IPS-NIHi11 (cell line): Measurements from ENCODE around the gene BIRC6.

Source experiments
- DNase-seq: peaks from one replicate; pipeline ENCODE4 v3.0.0; 2012; ENCODE audit warnings: mixed read lengths, low spot score

The BIRC6 gene

DNA sequence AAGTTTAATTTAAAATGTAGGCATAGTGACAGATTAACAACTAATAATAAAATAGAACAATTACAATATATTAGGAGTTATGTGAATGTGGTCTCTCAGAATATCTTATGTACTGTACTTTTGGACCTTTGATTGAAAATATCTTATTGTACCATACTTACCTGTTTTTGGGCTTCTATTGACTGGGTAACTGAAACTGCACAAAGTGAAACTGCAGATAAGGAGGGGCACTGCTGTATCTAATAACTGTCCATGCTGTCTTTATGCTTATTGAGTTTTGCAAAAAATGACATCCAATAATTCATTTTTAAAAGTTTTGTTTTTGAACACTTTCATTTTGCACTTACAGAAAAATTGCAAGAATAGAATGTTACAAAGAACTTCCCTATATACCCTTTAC is 19.9 kb downstream of the BIRC6 start:
- no peak for DNase-seq

DNA sequence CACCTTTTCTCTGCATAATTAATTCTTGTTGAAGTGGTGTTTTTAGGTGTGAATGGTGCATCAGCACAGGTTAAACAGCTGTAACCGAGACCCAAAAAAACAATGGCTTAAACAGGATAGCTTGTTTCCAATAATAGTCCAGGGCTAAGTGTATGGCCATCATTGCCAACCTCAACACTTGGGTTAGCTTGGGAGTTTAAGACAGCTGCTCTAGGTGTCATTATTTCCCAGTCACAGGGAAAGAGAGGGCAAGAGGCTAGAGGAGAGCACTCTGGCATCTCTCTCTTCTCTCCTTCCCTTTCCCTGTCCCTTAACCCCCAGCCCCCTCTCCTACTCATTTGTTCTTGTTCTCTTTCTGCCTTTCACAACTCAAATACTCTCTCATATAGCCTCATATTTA is 21.1 kb downstream of the BIRC6 start:
- DNase-seq: no peak

DNA sequence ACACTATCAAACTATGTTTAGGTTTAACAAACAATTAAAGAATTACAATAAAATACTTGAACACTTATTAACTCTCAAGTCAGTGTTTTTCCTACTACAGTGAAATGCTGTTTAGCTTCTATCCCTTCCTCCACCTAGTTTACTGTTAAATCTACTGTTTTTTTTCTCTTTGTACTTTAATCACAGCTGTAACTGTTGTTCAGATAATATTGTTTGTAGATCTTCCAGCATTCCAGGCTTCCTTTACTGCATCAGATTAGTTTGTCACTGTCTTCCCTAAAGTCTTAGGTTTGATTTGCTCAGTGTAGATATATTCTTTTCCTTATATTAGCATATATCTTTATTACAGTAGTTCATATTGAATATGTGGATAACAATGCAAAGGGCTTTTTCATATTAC is 22.5 kb downstream of the BIRC6 start:
- DNase-seq: no peak

DNA sequence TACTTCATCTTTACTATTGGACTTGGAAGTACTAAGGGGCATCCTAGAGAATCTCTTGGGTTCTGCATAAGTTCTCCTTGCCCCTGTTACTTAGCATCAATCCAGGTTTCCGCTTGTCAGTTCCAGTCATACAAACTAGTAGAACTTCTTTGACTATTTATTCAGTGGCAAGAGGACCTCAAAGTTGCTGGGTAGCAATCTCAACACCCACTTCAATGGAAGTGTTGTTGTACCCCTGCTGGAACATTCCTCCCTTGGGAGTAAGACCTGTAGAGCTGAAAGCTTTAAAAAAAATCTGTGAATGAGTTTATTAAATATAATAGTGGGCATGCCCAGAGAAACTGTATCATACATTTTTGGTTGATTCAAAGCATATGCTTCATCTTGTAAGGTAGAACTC is 27.0 kb downstream of the BIRC6 start:
- no peak for DNase-seq

DNA sequence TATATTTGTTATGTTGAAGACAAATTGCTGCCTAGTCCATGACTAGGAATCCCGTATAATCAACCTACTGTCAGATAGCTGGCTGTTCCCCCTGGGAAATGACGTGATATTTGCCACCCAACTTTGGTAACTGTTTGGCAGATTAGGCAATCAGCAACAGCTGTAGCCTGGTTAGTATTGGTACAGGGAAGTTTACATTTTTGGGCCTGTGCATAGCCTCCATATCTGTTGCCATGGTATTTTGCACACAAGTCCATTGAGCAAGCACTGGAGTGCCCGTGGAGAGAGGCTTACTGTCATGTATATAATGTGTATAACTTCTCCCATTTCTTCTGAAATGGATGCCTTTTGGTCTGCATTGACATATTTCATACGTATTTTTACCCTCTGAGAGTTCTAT is 27.7 kb downstream of the BIRC6 start:
- no peak for DNase-seq

DNA sequence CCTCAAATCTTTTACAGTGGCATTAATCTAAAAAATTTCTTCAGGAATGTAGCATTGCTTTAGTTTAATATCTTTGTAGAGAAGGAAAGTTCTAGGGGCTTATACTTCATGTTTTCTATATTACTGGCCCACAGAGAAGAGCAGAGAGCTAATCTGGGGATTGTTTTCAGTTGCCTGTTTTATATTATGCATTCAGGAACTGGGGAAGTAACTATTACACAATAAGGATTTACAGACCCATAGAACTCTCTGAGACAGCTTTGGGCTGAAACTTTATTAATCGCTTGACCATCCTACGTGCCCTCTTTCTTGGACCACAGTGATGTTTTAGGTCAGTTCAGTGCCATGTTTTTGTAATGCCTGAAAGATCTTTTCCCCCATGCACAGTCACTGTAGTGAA is 29.9 kb downstream of the BIRC6 start:
- no peak for DNase-seq

DNA sequence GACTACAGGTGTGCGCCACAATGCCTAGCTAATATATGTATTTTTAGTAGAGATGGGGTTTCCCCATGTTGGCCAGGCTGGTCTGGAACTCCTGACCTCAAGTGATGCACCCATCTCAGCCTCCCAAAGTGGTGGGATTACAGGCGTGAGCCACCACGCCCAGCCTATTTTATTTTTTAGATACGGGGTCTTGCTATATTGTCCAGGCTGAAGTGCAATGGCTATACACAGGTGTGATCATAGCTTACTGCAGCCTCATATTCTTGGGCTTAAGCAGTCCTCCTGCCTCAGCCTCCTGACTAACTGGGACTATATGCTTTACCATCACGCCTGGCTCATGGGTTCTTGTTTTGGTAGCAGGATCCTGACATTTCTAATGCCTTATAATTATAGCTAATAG is 42.4 kb downstream of the BIRC6 start:
- no peak for DNase-seq

DNA sequence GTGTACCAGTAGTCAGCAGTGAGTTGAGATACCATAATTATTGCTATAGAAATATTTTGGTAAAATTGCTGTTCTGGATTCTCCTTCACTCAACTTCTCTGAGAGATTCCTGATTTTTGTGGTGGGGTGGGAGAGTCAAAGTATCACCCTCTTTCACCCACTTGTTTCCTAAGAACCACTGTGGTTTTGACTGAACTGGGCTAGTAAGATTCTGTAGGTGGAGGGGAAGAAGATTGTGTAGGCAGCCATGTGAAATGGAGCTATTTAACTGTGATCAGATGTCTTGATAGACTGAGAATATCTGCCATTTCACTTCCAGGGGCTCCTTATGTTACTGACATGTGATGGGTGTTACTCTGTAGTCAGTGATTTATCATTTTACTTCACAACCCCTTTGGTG is 45.3 kb downstream of the BIRC6 start:
- DNase-seq: no peak

DNA sequence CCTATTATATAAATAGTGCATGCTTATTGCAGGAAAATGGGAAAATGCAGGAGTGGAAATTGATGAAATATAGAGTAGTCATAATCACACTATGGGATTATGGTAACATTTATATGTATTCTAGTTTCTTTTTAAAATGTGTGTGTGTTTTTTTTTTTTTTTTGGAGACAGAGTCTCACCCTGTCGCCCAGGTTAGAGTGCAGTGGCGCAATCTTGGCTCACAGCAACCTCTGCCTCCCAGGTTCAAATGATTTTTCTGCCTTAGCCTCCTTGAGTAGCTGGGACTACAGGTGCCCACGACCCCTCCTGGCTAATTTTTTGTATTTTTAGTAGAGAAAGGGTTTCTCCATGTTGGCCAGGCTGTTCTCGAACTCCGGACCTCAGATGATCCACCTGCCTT is 47.0 kb downstream of the BIRC6 start:
- DNase-seq: no peak

DNA sequence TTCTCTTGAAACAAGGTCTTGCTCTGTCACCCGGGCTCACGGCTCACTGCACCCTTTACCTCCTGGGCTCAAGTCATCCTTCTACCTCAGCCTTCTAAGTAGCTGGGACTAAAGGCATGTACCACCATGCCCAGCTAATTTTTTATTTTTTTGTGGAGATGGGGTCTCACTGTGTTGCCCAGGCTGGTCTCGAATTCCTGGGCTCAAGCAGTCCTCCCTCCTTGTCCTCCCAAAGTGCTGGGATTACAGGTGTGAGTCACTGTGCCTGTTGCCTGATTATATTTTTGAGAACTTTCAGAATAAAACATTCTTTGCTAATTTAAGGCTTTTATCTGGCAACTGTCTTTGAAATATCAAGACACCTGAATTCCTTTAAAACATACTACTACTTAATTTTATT is 47.9 kb downstream of the BIRC6 start:
- no peak for DNase-seq

DNA sequence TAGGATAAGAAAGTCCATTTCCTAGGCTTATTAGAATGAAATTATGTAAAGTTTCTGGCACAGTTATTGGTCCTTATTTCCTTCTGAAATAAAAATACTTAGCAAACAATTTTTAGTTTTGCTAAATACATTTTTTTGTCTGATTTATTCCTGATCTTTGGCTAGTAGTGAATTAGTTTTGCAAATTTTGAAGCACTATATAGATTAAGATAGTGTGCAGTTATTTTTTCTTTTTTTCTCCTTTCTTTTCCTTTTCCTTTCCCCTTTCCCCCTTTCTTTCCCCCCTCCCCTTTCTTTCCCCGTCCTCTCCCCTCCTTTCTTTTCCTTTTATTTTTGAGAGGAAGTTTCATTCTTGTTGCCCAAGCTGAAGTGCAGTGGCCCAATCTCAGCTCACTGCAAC is 59.7 kb downstream of the BIRC6 start:
- DNase-seq: no peak

DNA sequence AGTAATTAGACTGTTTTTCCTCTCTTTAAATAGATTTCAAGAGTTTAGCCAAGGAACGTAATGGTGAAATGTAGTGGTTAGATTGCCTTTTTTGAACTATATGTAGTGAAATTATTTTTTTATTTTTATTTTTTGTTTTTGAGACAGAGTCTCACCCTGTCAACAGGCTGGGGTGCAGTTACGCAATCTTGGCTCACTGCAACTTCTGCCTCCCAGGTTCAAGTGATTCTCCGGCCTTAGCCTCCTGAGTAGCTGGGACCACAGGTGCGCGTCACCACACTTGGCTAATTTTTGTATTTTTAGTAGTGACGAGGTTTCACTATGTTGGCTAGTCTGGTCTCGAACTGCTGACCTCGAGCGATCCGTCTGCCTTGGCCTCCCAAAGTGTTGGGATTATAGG is 60.8 kb downstream of the BIRC6 start:
- DNase-seq: no peak

DNA sequence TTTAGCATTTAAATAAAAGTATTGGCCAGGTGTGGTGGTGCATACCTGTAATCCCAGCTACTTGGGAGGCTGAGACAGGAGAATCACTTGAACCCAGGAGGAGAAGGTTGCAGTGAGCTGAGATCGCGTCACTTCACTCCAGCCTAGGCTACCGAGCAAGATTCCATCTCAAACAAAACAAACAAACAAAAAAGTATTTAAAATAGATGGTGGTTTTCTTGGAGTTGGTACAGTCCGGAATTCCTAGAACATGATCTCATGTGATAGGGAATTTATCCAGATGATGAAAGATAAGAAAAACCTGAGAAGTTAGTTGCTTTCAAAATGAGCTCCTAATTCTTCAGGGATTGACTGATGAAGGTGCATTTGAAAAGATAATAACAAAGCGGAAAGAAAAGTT is 62.0 kb downstream of the BIRC6 start:
- DNase-seq: no peak

DNA sequence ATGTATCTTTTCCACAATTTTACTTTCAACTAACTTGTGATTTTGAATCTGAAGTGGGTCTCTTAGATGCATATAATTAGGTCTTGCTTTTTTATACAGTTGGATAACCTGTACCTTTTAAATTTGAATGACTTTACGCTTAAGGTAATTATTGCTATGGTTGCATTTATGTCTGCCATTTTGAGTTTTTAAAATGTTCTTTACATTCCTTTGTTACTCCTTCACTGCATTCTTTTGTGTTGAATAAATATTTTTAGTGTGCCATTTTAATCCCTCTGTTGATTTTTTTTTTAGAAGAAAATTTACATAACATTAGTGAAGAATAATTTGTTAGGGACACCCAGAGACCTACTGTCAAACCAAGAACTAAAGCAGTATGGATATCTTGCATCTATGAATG is 65.3 kb downstream of the BIRC6 start:
- no peak for DNase-seq

DNA sequence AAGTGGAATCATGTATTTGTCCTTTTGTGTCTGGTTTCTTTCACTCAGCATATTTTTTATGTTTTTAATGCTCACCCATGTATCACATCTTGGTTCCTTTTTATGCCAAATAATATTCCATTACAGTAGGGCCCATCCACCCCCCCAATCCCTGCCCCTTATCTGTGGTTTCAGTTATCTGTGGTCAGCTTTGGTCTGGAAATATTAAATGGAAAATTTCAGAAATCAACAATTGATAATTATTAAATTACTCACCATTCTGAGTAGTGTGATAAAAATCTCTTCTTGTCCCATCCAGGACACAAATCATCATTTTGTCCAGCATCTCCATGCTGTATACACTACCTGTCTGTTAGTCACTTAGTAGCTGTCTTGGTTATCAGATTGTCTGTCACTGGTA is 66.7 kb downstream of the BIRC6 start:
- DNase-seq: no peak

DNA sequence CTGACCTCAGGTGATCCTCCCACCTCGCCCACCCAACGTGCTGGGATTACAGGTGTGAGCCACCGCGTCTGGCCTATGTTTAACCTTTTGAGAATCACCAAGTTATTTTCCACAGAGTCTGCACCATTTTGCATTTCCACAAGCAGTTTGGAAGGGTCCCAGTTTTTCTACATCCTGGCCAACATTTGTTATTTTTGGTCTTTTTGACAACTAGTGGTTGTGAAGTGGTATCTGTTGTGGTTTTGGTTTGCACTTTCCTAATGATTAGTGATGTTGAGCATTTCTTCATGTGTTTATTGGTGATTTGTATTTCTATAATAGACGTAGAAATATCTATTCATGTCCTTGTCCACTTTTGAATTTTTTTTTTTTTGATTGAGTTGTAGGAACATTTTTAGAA is 67.9 kb downstream of the BIRC6 start:
- DNase-seq: no peak

DNA sequence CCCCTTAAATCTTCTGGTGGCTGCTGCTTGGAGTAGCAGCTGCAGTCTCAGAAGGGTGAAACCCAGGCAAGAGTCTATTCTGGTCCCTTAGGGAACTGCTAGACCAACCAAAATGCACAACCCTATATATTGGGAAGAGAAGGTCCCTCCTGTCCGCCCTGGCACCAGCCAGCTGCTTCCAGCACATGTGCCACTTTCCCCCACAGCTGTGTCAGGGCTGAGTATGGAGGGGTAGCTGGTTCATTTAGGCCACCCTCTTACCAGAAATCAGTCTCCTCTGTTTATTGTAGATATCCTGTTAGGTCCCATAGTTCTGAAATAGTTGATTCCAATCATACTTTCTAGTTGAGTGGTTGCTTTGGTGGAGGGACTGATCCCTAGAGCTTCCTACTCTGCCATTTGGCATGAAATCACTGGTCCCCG is 68.9 kb downstream of the BIRC6 start:
- DNase-seq: no peak

DNA sequence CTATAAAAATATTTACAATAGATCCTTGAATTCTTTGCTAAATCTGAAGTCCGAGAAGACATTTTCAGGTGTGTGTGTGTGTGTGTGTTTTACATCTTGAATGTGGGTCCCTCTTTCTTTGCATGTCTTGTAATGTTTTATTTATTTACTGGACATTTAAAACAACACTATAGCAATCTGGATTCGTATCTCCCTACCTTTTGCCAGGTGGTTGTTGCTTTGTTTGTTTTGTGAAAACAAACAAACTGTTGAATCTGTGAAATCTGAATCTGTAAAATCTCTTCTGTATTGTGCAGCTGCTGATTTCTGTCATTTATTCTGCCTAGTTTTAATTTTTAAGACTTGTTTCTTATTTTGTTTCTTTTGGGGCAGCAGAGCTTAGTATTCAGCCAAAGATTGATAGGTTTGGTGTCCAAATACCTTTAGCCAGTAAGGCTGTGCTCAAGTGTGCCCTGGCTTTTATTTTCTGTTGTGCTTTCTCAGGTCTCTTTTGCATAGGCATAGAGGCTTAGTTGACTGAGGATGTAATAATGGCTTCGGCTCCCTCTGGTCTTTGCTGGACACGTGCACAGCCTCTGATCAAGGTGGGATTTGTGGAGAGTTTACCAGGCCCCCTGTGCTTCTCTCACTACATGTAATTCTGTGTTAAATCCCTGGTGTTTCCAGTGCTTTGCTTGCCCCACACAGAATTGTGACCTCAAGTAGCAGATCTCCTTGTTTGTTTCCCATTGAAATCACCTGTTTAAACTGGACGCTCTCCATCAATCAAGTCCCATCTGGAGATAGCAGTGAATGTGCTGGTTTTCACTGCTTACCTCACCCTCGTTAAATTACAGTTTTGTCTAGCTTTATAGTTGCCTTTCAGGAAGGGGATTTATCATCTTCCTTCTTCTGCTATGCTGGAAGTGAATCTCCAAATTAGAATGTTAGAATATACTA is 71.1 kb downstream of the BIRC6 start:
- no peak for DNase-seq

DNA sequence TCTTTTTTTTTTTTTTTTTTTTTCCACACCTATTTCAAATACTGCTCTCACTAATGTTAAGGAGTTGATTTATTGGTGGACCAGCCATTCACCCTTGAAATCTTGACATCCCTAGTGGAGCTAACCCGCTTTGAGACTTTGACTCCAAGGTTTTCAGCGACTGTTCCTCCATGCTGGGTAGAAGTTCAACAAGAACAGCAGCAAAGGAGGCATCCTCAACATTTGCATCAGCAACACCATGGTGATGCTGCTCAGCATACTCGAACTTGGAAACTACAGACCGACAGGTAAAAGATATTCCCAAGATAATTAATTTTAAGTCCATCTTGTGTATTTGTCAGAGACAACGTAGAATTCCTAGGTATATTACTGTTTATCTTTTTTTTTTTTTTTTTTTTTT is 74.0 kb downstream of the BIRC6 start:
- DNase-seq: no peak

DNA sequence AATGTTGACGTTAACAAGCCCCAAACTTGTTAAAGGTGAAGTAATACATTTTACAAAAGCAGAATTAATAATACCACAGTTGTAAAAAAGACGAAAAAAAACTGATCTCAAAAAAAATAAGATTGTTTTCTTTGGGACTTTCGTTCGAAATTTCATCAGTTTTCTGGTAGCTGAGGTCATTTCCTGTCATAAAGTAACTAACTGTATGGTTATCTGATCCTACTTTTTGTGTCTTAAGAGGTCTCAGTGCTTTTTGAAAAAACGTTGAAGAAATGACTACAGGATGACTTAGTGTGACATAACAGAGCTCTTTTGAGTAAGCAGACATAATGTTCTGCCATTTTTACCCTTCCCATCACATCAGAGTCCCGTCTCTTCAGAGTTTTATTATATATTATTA is 79.3 kb downstream of the BIRC6 start:
- DNase-seq: no peak

DNA sequence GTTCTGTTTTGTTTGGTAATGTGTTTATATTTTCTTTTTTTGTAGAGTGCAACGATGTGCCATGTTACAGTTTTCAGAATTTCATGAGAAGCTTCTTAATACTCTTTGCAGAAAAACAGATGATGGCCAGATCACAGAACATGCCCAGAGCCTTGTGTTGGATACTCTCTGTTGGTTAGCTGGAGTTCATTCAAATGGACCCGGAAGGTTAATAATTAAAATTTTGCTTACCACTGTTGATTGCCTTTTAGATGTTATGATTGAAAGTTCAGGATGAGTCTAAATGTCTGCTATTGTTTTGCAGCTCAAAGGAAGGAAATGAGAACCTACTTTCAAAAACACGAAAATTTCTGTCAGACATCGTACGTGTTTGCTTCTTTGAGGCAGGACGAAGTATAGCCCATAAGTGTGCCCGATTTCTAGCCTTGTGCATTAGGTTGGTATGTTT is 85.2 kb downstream of the BIRC6 start:
- DNase-seq: no peak

DNA sequence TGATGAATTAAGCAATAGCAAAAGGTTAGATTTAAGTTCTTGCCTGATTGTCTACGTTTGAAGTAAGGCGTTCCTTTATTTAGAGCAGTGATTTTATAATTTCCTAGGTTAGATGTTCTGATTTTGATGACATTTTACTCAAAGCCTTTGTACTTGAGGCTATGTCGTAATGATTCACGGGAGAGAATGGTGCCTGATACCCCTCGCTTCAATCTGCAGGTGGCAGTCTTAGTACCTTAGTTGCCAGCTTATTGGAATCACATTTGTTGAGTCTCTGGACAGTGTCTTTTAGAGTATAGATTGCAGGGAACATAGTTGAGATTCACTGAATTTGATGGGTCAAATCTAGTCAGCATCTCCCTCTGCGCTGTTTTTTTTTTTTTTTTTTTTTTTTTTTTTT is 89.5 kb downstream of the BIRC6 start:
- no peak for DNase-seq

DNA sequence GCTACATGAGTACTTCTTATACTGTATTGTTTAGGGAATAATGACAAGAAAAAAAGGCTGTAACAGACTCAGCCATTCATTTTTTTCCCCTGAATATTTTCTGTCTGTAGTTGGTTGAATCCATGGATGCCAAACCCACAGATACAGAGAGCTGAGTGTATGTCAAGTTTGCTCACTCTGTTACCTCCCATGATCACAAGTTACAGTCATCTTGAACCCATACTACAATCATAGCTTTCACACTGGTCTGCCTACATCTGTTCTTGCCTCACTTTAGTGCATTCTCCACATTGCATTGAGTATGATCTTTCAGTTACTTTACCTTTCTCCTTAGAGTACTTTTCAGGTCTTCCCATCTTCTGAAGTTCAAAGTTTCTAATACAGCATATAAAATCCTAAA is 94.0 kb downstream of the BIRC6 start:
- no peak for DNase-seq
